ENCODE data around the gene C10orf67. TPM values are rescaled to one million over a fixed set of nuclear protein-coding genes. Genes with fewer than 3 reads are reported as not detected.
"Not testable (repeated sequence)": the region's sequence is repeated elsewhere in the genome, so short reads cannot be mapped to it uniquely, and the experiment has no call there.

Gene C10orf67
- not detected in 3 replicates for total RNA-seq
- long read RNA-seq: 0 reads

GRCh38 chr10:23344241-23344841 lies at the start of gene C10orf67:
TSS of gene C10orf67 (minus strand) at chr10:23344797. CDS start at chr10:23344774, 23 bp downstream.
- H3K4me3 Mint-ChIP-seq (ENCODE audit: unreplicated experiment): peak within 1 kb of the TSS; percentile 76
- H3K9me3 Mint-ChIP-seq (ENCODE audit: low read depth): no peaks in the 10 kb centered on the region
- peaks cover 25% of the 10 kb centered on the region for H3K4me1 Mint-ChIP-seq (ENCODE audit: low read depth)
- H3K36me3 Mint-ChIP-seq (ENCODE audit: low read depth): no peaks in the 10 kb centered on the region
- no peak for DNase-seq (ENCODE audit: low spot score)
- no peak within 1 kb of the TSS for H3K27ac Mint-ChIP-seq (ENCODE audit: unreplicated experiment)
- TF ChIP-seq CTCF (IDR thresholded peaks at IDR 0.05): no peak
- no peaks in the 10 kb centered on the region for H3K27me3 Mint-ChIP-seq (ENCODE audit: low read depth)

GRCh38 chr10:23391821-23392220 lies 47.2 kb upstream of the C10orf67 start:
- Mint-ChIP-seq H3K4me3 (ENCODE audit: unreplicated experiment) (no peak overlapping the region), H3K4me1 (ENCODE audit: low read depth) (no peaks in the 10 kb centered on the region), H3K27me3 (ENCODE audit: low read depth) (no peaks in the 10 kb centered on the region), H3K27ac (ENCODE audit: unreplicated experiment) (no peak overlapping the region), H3K36me3 (ENCODE audit: low read depth) (no peaks in the 10 kb centered on the region), H3K9me3 (ENCODE audit: low read depth) (peaks cover 3% of the 10 kb centered on the region)
- no peak for DNase-seq (ENCODE audit: low spot score)
- TF ChIP-seq CTCF (IDR thresholded peaks at IDR 0.05): no peak

- no peak for TF ChIP-seq CTCF (IDR thresholded peaks at IDR 0.05)
- Mint-ChIP-seq H3K9me3 (ENCODE audit: low read depth) (peaks cover 3% of the 10 kb centered on the region), H3K27me3 (ENCODE audit: low read depth) (no peaks in the 10 kb centered on the region), H3K4me1 (ENCODE audit: low read depth) (no peaks in the 10 kb centered on the region), H3K36me3 (ENCODE audit: low read depth) (no peaks in the 10 kb centered on the region), H3K4me3 (ENCODE audit: unreplicated experiment) (no peak overlapping the region), H3K27ac (ENCODE audit: unreplicated experiment) (no peak overlapping the region)
- DNase-seq (ENCODE audit: low spot score): no peak
Measured at GRCh38 chr10:23390809-23391208, 46.2 kb upstream of the C10orf67 start.

GRCh38 chr10:23390408-23390807 lies 45.8 kb upstream of the C10orf67 start:
- H3K27ac Mint-ChIP-seq (ENCODE audit: unreplicated experiment); H3K4me1 Mint-ChIP-seq (ENCODE audit: low read depth); H3K9me3 Mint-ChIP-seq (ENCODE audit: low read depth); DNase-seq (ENCODE audit: low spot score); H3K4me3 Mint-ChIP-seq (ENCODE audit: unreplicated experiment); H3K27me3 Mint-ChIP-seq (ENCODE audit: low read depth); H3K36me3 Mint-ChIP-seq (ENCODE audit: low read depth): not testable (repeated sequence)

- H3K9me3 Mint-ChIP-seq (ENCODE audit: low read depth); H3K27ac Mint-ChIP-seq (ENCODE audit: unreplicated experiment); H3K36me3 Mint-ChIP-seq (ENCODE audit: low read depth); H3K4me3 Mint-ChIP-seq (ENCODE audit: unreplicated experiment); DNase-seq (ENCODE audit: low spot score); H3K4me1 Mint-ChIP-seq (ENCODE audit: low read depth); H3K27me3 Mint-ChIP-seq (ENCODE audit: low read depth): not testable (repeated sequence)
Measured at GRCh38 chr10:23387516-23387915, 42.9 kb upstream of the C10orf67 start.

GRCh38 chr10:23386052-23386451 lies 41.5 kb upstream of the C10orf67 start:
- Mint-ChIP-seq H3K9me3 (ENCODE audit: low read depth) (peaks cover 3% of the 10 kb centered on the region), H3K36me3 (ENCODE audit: low read depth) (no peaks in the 10 kb centered on the region), H3K27ac (ENCODE audit: unreplicated experiment) (no peak overlapping the region), H3K4me3 (ENCODE audit: unreplicated experiment) (no peak overlapping the region), H3K27me3 (ENCODE audit: low read depth) (peaks cover 3% of the 10 kb centered on the region), H3K4me1 (ENCODE audit: low read depth) (no peaks in the 10 kb centered on the region)
- no peak for DNase-seq (ENCODE audit: low spot score)
- TF ChIP-seq CTCF (IDR thresholded peaks at IDR 0.05): no peak
